Stomach (tissue), 9 donors: ENCODE data around the gene RHBDF1. TPM values are rescaled to one million over a fixed set of nuclear protein-coding genes. Genes with fewer than 3 reads are reported as not detected.

Experiments used
- DNase-seq, 2 donors: peaks; one replicate each; pipeline versions ENCODE4 v3.0.0 to v3.0.0-alpha.2; 2013 to 2019
- H3K27ac ChIP-seq, 5 donors: fragments of 200-600 bp in 4 of 5; sonication (generic) in 4 of 5; one replicate each; pipeline ENCODE4 v1.5.1; 2013 to 2019; ENCODE audit warnings: mild to moderate bottlenecking in 1 of 5, moderate library complexity in 1 of 5
- H3K27me3 ChIP-seq, 3 donors: fragments of 200-600 bp; sonication (generic); one replicate each; pipeline ENCODE4 v1.5.1; 2017 to 2019; ENCODE audit warnings: mixed run types in 1 of 3
- H3K36me3 ChIP-seq, 4 donors: fragments of 200-600 bp; sonication (generic); 1 replicate in 3 of 4; 2 replicates in 1 of 4; pipeline ENCODE4 v1.5.1; 2016 to 2019
- H3K4me1 ChIP-seq, 4 donors: fragments of 200-600 bp; sonication (generic); one replicate each; pipeline ENCODE4 v1.5.1; 2016 to 2019
- H3K4me3 ChIP-seq, 4 donors: fragments of 200-600 bp; sonication (generic) in 3 of 4; one replicate each; pipeline ENCODE4 v1.5.1; 2016 to 2019; ENCODE audit warnings: mild to moderate bottlenecking in 1 of 4
- H3K9me3 ChIP-seq, 4 donors: fragments of 200-600 bp; sonication (generic); one replicate each; pipeline ENCODE4 v1.5.1; 2016 to 2019
- EP300 ChIP-seq: sonication (generic); formaldehyde crosslinking; IDR thresholded peaks from one replicate; pipeline ENCODE4 v1.6.1; 2017; ENCODE audit warnings: antibody characterized with exemption
- POLR2A ChIP-seq, 4 donors: fragments of 450-650 bp; IDR thresholded peaks; one replicate each; pipeline ENCODE4 v1.6.1; 2016; ENCODE audit warnings: antibody characterized with exemption in 4 of 4, control low read depth in 2 of 4, mild to moderate bottlenecking in 1 of 4, moderate library complexity in 1 of 4
- POLR2AphosphoS5 ChIP-seq, 3 donors: sonication (generic); formaldehyde crosslinking; IDR thresholded peaks; one replicate each; pipeline ENCODE4 v1.6.1; 2016; ENCODE audit warnings: antibody characterized with exemption in 3 of 3
- WGBS, 5 donors: extraction: QIAGEN DNeasy Blood & Tissue Kit in 3 of 5; methylation state at CpG; one replicate each; pipeline versions ENCODE4 v1.1.5 to v1.1.7; 2013 to 2018; 5-methylcytosine and 5-hydroxymethylcytosine counted together
- intact Hi-C: fragments of 100-400 bp; cut with DNase I; formaldehyde crosslinking; loops from one replicate; pipeline ENCODE4 v1.15.1; 2023; ENCODE audit warnings: low total_unique reads
- polyA plus RNA-seq, 3 donors: library from polyadenylated mRNA; stranded (reverse); fragments of 200-250 nt; gene quantifications; one replicate each; pipeline ENCODE4 v1.2.3, GENCODE V29; 2013
- total RNA-seq, 5 donors: library from RNA; depleted of rRNA; stranded (reverse); fragments of >200 nt; gene quantifications; one replicate each; pipeline versions ENCODE4 v1.1.0 to v1.2.3, GENCODE V29; 2014 to 2016
- TF ChIP-seq, protein P1 (sequence below), 7 experiments: fragments of 450-650 bp in 4 of 7; fragments of 200-600 bp in 3 of 7; sonication (generic) in 3 of 7; IDR thresholded peaks; one replicate each; pipeline ENCODE4 v1.5.1; 2016 to 2019; ENCODE audit warnings: antibody characterized with exemption in 7 of 7, control low read depth in 2 of 7, mild to moderate bottlenecking in 1 of 7
- donor health status: healthy with polysubstance abuse.
- donor health status: Bipolar disorder and iron deficiency.
- donor health status: healthy.

Gene RHBDF1
- total and polyA plus RNA-seq, 8 donors, result 10.2 to 185 (median 28.9) TPM

DNA sequence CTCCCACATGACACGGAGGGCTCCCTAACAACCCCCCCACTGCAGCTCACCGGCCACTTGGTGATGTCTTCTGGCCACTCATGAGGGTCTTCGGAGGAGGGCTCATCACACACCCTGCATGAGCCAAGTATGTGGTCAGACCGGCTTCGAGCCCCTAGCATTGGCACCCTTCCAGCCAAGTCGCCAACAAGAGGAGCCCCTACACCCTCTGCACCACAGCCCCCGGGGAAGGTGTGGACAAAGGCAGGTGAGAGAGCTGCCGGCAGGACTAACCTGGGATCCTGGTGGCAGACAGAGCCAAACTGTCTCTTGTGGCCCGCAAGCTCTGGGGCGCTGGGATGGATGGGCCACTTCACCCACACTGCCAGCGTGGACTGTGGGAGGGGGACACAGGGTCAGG, 12.3 kb downstream of the RHBDF1 start:
- H3K4me3 ChIP-seq, result no peak overlapping the region
- peaks cover 79 to 98% (median 96%) of the 10 kb centered on the region in 4 donors for H3K36me3 ChIP-seq
- peaks cover 0 to 5% (median 0%) of the 10 kb centered on the region in 4 donors for H3K4me1 ChIP-seq
- no peak for DNase-seq
- H3K27me3 ChIP-seq, result no peaks in the 10 kb centered on the region
- H3K27ac ChIP-seq, result no peak overlapping the region
- intact Hi-C loops, result no loop called here
- H3K9me3 ChIP-seq, result no peaks in the 10 kb centered on the region
- TF ChIP-seq POLR2AphosphoS5 (IDR thresholded peaks at IDR 0.05), result no peak
- no peak for TF ChIP-seq POLR2A (IDR thresholded peaks at IDR 0.05)
- no peak for TF ChIP-seq EP300
- TF ChIP-seq, protein P1, sequence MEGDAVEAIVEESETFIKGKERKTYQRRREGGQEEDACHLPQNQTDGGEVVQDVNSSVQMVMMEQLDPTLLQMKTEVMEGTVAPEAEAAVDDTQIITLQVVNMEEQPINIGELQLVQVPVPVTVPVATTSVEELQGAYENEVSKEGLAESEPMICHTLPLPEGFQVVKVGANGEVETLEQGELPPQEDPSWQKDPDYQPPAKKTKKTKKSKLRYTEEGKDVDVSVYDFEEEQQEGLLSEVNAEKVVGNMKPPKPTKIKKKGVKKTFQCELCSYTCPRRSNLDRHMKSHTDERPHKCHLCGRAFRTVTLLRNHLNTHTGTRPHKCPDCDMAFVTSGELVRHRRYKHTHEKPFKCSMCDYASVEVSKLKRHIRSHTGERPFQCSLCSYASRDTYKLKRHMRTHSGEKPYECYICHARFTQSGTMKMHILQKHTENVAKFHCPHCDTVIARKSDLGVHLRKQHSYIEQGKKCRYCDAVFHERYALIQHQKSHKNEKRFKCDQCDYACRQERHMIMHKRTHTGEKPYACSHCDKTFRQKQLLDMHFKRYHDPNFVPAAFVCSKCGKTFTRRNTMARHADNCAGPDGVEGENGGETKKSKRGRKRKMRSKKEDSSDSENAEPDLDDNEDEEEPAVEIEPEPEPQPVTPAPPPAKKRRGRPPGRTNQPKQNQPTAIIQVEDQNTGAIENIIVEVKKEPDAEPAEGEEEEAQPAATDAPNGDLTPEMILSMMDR (IDR thresholded peaks at IDR 0.05), result no peak
- 76 to 82% (median 82%) methylated on average over 11 of the region's 11 CpGs for WGBS, 5 donors

DNA sequence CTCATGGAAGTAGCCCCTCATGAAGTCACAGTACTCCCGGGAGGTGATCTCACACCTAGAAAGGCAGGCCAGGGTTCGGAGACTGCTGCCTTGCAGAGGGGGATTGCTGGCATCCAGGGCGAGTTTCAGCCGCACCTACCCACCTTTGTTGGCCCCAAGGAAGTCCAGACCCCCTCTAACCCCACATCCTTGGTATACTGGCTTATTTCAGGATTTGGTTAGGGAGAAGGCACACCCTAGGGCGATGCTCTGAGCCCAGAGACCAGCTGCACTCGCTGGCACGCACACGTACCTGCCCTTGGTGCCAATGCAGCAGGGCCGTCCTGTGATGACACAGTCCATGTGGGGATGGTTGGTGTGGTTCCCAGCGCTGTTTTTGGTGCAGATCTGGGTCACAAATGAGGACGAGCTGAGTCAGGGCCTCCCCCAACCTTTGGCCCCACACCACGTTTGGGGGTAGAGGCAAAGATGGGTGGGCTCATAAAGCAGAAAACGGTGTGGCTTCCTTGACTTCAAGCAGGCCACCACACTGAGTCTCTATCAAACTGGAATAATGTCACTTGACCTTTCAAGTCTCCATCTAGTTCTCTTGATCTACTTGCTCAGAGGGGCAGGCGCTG, 12.9 kb downstream of the RHBDF1 start:
- H3K4me1 ChIP-seq, result peaks cover 0 to 10% (median 2%) of the 10 kb centered on the region in 4 donors
- intact Hi-C loops, result no loop called here
- no peak overlapping the region for H3K27ac ChIP-seq
- no peak for TF ChIP-seq POLR2A (IDR thresholded peaks at IDR 0.05)
- TF ChIP-seq EP300, result no peak
- TF ChIP-seq, protein P1 (IDR thresholded peaks at IDR 0.05), result no peak
- TF ChIP-seq POLR2AphosphoS5 (IDR thresholded peaks at IDR 0.05), result no peak
- no peaks in the 10 kb centered on the region for H3K27me3 ChIP-seq
- 83 to 89% (median 87%) methylated on average over 12 to 14 of the region's 14 CpGs for WGBS, 5 donors
- H3K4me3 ChIP-seq, result no peak overlapping the region
- no peak for DNase-seq
- peaks cover 77 to 94% (median 92%) of the 10 kb centered on the region in 4 donors for H3K36me3 ChIP-seq
- no peaks in the 10 kb centered on the region for H3K9me3 ChIP-seq

DNA sequence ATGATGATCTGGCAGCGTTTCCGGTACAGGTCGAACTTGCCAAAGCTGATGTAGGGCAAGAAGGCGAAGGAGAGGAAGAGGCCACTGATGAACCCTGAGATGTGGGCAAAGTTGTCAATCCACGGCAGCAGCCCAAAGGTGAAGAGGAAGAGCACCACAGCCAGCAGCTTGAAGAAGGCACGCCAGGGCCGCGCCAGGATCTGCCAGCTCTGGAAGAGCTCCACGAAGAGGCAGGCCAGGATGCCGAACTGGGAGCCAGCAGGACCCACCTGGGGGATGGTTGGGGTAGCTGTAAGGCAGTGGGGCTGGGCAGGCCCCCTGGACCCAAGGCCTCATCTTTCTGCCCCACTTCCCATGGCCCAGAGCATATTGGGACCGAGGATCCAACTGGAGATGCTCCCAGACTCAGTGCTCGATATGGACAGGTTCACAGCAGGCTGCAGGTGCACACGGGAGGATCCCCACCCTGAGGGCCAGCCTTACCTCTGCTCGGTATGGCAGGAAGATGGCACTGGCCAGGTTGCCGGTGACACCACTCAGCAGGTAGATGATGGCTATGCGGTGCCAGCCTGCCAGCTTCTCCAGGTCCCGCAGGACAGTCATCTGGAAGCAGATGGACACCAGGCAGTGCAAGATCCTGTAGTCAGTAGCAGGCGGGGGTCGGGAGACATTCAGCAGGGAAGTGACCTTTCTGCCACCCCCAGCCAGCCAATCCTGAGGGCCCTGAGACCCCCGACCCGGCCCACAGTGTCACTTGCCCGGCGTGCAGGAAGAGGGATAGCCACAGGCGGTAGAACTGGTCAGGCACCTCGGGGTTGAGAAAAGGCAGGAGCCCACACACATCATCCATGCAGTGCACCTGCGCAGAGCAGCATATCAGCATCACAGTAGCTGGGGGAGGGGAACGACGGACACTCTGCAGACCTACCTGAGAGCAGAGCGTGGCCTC, 13.7 kb downstream of the RHBDF1 start:
- no peak overlapping the region for H3K4me3 ChIP-seq
- TF ChIP-seq, protein P1 (IDR thresholded peaks at IDR 0.05), result no peak
- no peak for TF ChIP-seq POLR2A (IDR thresholded peaks at IDR 0.05)
- TF ChIP-seq EP300, result no peak
- TF ChIP-seq POLR2AphosphoS5 (IDR thresholded peaks at IDR 0.05), result no peak
- 81 to 84% (median 82%) methylated on average over 21 to 29 of the region's 29 CpGs for WGBS, 5 donors
- H3K9me3 ChIP-seq, result no peaks in the 10 kb centered on the region
- peaks cover 5 to 16% (median 8%) of the 10 kb centered on the region in 4 donors for H3K4me1 ChIP-seq
- DNase-seq, result no peak
- H3K27me3 ChIP-seq, result no peaks in the 10 kb centered on the region
- intact Hi-C loops, result no loop called here
- no peak overlapping the region for H3K27ac ChIP-seq
- peaks cover 71 to 86% (median 85%) of the 10 kb centered on the region in 4 donors for H3K36me3 ChIP-seq

DNA sequence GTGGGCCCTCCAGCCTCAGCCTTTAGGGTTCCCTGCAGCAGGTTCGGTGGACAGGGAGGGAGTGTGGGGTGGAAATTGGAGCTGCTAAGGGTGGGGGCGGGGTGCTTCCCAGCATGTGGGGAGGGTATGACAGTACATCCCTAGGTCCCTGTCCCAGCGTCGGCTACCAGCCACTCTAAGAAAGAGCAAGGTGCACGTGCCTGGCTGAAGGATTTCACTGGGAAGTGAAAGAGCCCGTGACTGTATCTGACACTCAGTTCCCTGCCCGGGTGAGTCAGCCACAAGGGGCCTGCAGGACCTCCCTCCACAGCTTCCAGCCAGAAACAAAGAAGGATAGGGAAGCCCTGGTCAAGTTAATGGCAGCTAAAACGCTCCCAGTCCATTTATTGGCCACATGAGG, 14.7 kb downstream of the RHBDF1 start:
- WGBS, 5 donors, result 64 to 80% (median 77%) methylated on average over 6 to 8 of the region's 8 CpGs
- H3K4me1 ChIP-seq, result peaks cover 5 to 21% (median 12%) of the 10 kb centered on the region in 4 donors
- intact Hi-C loops, result no loop called here
- no peaks in the 10 kb centered on the region for H3K9me3 ChIP-seq
- H3K36me3 ChIP-seq, result peaks cover 61 to 76% (median 74%) of the 10 kb centered on the region in 4 donors
- DNase-seq, result no peak
- H3K27me3 ChIP-seq, result no peaks in the 10 kb centered on the region
- no peak overlapping the region for H3K27ac ChIP-seq
- TF ChIP-seq EP300 (no peak), POLR2A (IDR thresholded peaks at IDR 0.05) (no peak), POLR2AphosphoS5 (IDR thresholded peaks at IDR 0.05) (no peak)
- TF ChIP-seq, protein P1 (IDR thresholded peaks at IDR 0.05), result no peak
- H3K4me3 ChIP-seq, result no peak overlapping the region
